Activated naive CD8-positive, alpha-beta T cell treated with anti-CD3 and anti-CD28 coated beads for 36 hours (primary cell): ENCODE data around the gene WFDC11. TPM values are rescaled to one million over a fixed set of nuclear protein-coding genes. Genes with fewer than 3 reads are reported as not detected.

Source experiments
- total RNA-seq, 2 experiments: library from RNA; stranded (reverse); gene quantifications; one replicate each; pipeline ENCODE4 v1.2.3, GENCODE V29; 2021

The WFDC11 gene
- total RNA-seq, 2 experiments from 2014 or later, result not detected

Other genes with a start within 250 kb of the WFDC11 start
- gene WFDC2, start 200.5 kb downstream of the WFDC11 start, total RNA-seq, result under 1 TPM in 1 of 2 experiments, not detected in 1; 0.98 TPM
- not detected for gene SPINT3, start 154.6 kb downstream of the WFDC11 start, total RNA-seq
- not detected for gene WFDC6, start 130.8 kb downstream of the WFDC11 start, total RNA-seq
- gene EPPIN, start 122.8 kb downstream of the WFDC11 start, total RNA-seq, result not detected
- gene WFDC8, start 91.0 kb downstream of the WFDC11 start, total RNA-seq, result not detected
- not detected for gene WFDC10A, start 40.5 kb downstream of the WFDC11 start, total RNA-seq
- gene WFDC9, start 39.0 kb downstream of the WFDC11 start, total RNA-seq, result not detected
- gene WFDC13, start 31.8 kb upstream of the WFDC11 start, total RNA-seq, result not detected
- gene WFDC10B, start 34.8 kb upstream of the WFDC11 start, total RNA-seq, result not detected
- gene SPINT4, start 52.1 kb upstream of the WFDC11 start, total RNA-seq, result not detected
- not detected for gene WFDC3, start 121.6 kb upstream of the WFDC11 start, total RNA-seq
- gene DNTTIP1, start 121.7 kb upstream of the WFDC11 start, total RNA-seq, result 10 to 100 TPM; 31.1 to 31.5 TPM
- 100 to 1,000 TPM; 185 to 188 TPM for gene UBE2C, start 142.4 kb upstream of the WFDC11 start, total RNA-seq
- gene TNNC2, start 157.1 kb upstream of the WFDC11 start, total RNA-seq, result not detected
- gene SNX21, start 163.6 kb upstream of the WFDC11 start, total RNA-seq, result 1 to 10 TPM; 1.3 to 1.5 TPM
- gene ACOT8, start 187.2 kb upstream of the WFDC11 start, total RNA-seq, result 10 to 100 TPM; 18.6 to 19.3 TPM
- gene ZSWIM3, start 187.4 kb upstream of the WFDC11 start, total RNA-seq, result 1 to 10 TPM; 3.5 to 3.8 TPM
- 10 to 100 TPM; 10.6 to 11.1 TPM for gene ZSWIM1, start 211.0 kb upstream of the WFDC11 start, total RNA-seq
- gene SPATA25, start 217.4 kb upstream of the WFDC11 start, total RNA-seq, result 1 to 10 TPM in 1 of 2 experiments, under 1 TPM in 1; 0.90 to 1.0 TPM
- gene NEURL2, start 221.0 kb upstream of the WFDC11 start, total RNA-seq, result 1 to 10 TPM; 2.5 to 3.1 TPM
- 10 to 100 TPM; 45.2 to 45.7 TPM for gene CTSA, start 221.1 kb upstream of the WFDC11 start, total RNA-seq
- 1 to 10 TPM; 5.9 to 6.2 TPM for gene PLTP, start 241.9 kb upstream of the WFDC11 start, total RNA-seq